GM23338 (cell line): ENCODE results near the gene SF3B3. TPM values are rescaled to one million over a fixed set of nuclear protein-coding genes. Genes with fewer than 3 reads are reported as not detected.

Experiments
- ATAC-seq: fragments of 200-7000 bp; cut with Tn5 transposase; 3 replicates; pipeline ENCODE4 v1.9.1; 2020
- DNase-seq: peaks from one replicate; pipeline ENCODE4 v3.0.0-alpha.2; 2015; ENCODE audit warnings: low spot score
- H2AFZ ChIP-seq: fragments of 200-600 bp; sonication (generic); 2 replicates; pipeline ENCODE4 v1.8.0; 2016; ENCODE audit warnings: antibody characterized with exemption, mild to moderate bottlenecking, moderate library complexity
- H3F3A ChIP-seq: fragments of 200-600 bp; sonication (generic); replicated peaks from 2 replicates; pipeline ENCODE4 v1.8.0; 2017; ENCODE audit warnings: antibody characterized with exemption, mixed run types, low read depth
- H3K27ac ChIP-seq: fragments of 200-600 bp; sonication (generic); 2 replicates; pipeline ENCODE4 v1.6.1; 2016; ENCODE audit warnings: low read depth
- H3K27me3 ChIP-seq: fragments of 200-600 bp; sonication (generic); 2 replicates; pipeline ENCODE4 v1.8.0; 2016; ENCODE audit warnings: mild to moderate bottlenecking, mixed run types, moderate library complexity; ENCODE audit not compliant: insufficient read depth
- H3K36me3 ChIP-seq: fragments of 200-600 bp; sonication (generic); 2 replicates; pipeline ENCODE4 v1.8.0; 2016; ENCODE audit warnings: mild to moderate bottlenecking; ENCODE audit not compliant: insufficient read depth
- H3K4me1 ChIP-seq: fragments of 200-600 bp; sonication (generic); 2 replicates; pipeline ENCODE4 v1.8.0; 2016; ENCODE audit warnings: mild to moderate bottlenecking, moderate library complexity; ENCODE audit not compliant: insufficient read depth
- H3K4me2 ChIP-seq: fragments of 200-600 bp; sonication (generic); 2 replicates; pipeline ENCODE4 v1.7.1; 2017; ENCODE audit warnings: mixed run types
- H3K4me3 ChIP-seq: fragments of 200-600 bp; sonication (generic); 2 replicates; pipeline ENCODE4 v1.6.1; 2016; ENCODE audit warnings: mixed run types
- H3K79me2 ChIP-seq: fragments of 200-600 bp; sonication (generic); replicated peaks from 2 replicates; pipeline ENCODE4 v1.8.0; 2017; ENCODE audit warnings: mild to moderate bottlenecking; ENCODE audit not compliant: insufficient read depth
- H3K9me2 ChIP-seq: fragments of 200-600 bp; sonication (generic); 2 replicates; pipeline ENCODE4 v1.8.0; 2017; ENCODE audit not compliant: insufficient read depth
- H4K20me1 ChIP-seq: fragments of 200-600 bp; sonication (generic); replicated peaks from 2 replicates; pipeline ENCODE4 v1.8.0; 2017; ENCODE audit warnings: mild to moderate bottlenecking; ENCODE audit not compliant: insufficient read depth
- H3K27ac Mint-ChIP-seq: 2 replicates; pipeline ENCODE4 v1.8.0; 2020; ENCODE audit warnings: inconsistent platforms, mild to moderate bottlenecking, moderate library complexity, mixed read lengths
- H3K27me3 Mint-ChIP-seq: 3 replicates; pipeline ENCODE4 v1.8.0; 2022; ENCODE audit warnings: low read depth, mild to moderate bottlenecking, moderate library complexity, mixed read lengths, inconsistent platforms; ENCODE audit not compliant: insufficient read depth, poor library complexity
- H3K36me3 Mint-ChIP-seq: 3 replicates; pipeline ENCODE4 v1.8.0; 2021; ENCODE audit warnings: low read depth, mild to moderate bottlenecking, inconsistent platforms, moderate library complexity, mixed read lengths
- H3K4me1 Mint-ChIP-seq: 3 replicates; pipeline ENCODE4 v1.8.0; 2020; ENCODE audit warnings: mild to moderate bottlenecking, inconsistent platforms, mixed read lengths
- H3K4me3 Mint-ChIP-seq: 3 replicates; pipeline ENCODE4 v1.8.0; 2021; ENCODE audit warnings: moderate library complexity, mild to moderate bottlenecking, inconsistent platforms, mixed read lengths
- H3K9me3 Mint-ChIP-seq: 3 replicates; pipeline ENCODE4 v1.8.0; 2020; ENCODE audit warnings: moderate library complexity, mild to moderate bottlenecking, inconsistent platforms, mixed read lengths
- ETS1 ChIP-seq: IDR thresholded peaks from 2 replicates; pipeline ENCODE4 v1.6.1; 2016; ENCODE audit warnings: antibody characterized with exemption
- EZH2 ChIP-seq: fragments of 200-600 bp; sonication (generic); IDR thresholded peaks from one replicate; pipeline ENCODE4 v1.8.0; 2017; ENCODE audit warnings: antibody characterized with exemption, mild to moderate bottlenecking, low read depth; ENCODE audit not compliant: unreplicated experiment
- EZH2phosphoT487 ChIP-seq: fragments of 200-600 bp; sonication (generic); IDR thresholded peaks from one replicate; pipeline ENCODE4 v1.8.1; 2018; ENCODE audit warnings: antibody characterized with exemption; ENCODE audit not compliant: unreplicated experiment
- NANOG ChIP-seq: IDR thresholded peaks from 2 replicates; pipeline ENCODE4 v1.6.1; 2016; ENCODE audit warnings: antibody characterized with exemption, borderline replicate concordance
- STAT1 ChIP-seq: IDR thresholded peaks from one replicate; pipeline ENCODE4 v1.6.1; 2016; ENCODE audit warnings: antibody characterized with exemption; ENCODE audit not compliant: unreplicated experiment
- ZNF462 ChIP-seq: fragments of 250-450 bp; sonication (Bioruptor Pico); IDR thresholded peaks from 2 replicates; pipeline ENCODE4 v1.5.0; 2020; ENCODE audit warnings: mild to moderate bottlenecking, moderate library complexity
- polyA plus RNA-seq: library from polyadenylated mRNA; unstranded; fragments of >200 nt; fragmentation: Nextera tagmentation; extraction: Ambion mirVana; gene quantifications from 2 replicates; pipeline ENCODE4 v1.2.1, GENCODE V29; 2016
- total RNA-seq: library from RNA; depleted of rRNA; stranded (reverse); fragments of >200 nt; shearing (Covaris generic); gene quantifications from 2 replicates; pipeline ENCODE4 v1.2.3, GENCODE V29; 2014

The SF3B3 gene
- total and polyA plus RNA-seq, 2 experiments from 2014 or later: 202 to 289 TPM

DNA sequence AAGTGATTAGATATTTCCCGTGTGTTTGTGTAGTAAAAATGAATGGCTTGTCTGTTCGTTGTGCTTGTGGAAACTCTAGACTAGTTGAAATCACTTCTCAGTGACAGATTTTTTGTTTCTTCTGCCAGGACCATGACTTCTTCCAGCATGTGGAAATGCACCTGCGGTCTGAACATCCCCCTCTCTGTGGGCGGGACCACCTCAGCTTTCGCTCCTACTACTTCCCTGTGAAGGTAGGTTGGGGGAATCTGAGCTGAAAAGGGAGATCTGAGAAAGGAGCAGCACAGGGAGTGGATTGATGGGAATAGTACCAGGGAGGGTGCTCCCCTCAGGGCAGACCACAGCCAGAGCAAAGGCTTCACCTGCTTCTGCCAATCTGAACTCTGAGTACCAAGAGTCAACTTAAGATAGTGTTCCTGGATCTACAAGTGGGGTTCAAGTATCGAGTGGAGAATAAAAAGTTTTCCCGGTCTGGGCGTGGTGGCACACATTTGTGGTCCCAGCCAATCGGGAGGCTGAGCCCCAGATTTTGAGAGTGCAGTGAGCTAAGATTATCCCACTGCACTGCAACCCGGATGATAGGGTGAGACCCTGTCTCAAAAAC is 47.5 kb downstream of the SF3B3 start (continued):
- TF ChIP-seq ZNF462 (CRISPR knock-in tag): no peak
- no peak for TF ChIP-seq EZH2
- TF ChIP-seq ETS1: no peak
- TF ChIP-seq EZH2phosphoT487: no peak
- TF ChIP-seq STAT1: no peak
- TF ChIP-seq NANOG: no peak

- Histone ChIP-seq H3K36me3 (peaks cover 65% of the 10 kb centered on the region), H3K79me2 (peaks cover 3% of the 10 kb centered on the region), H4K20me1 (peaks cover 65% of the 10 kb centered on the region), H3K4me3 (no peak overlapping the region), H3K4me1 (peaks cover 7% of the 10 kb centered on the region), H3K9me2 (no peaks in the 10 kb centered on the region), H3K27me3 (no peaks in the 10 kb centered on the region), H3F3A (peaks cover 71% of the 10 kb centered on the region), H3K4me2 (no peak overlapping the region), H2AFZ (no peak overlapping the region), H3K27ac (peak overlapping the region; percentile 66; the same call in 1 of the 2 replicates)
- ATAC-seq (no peak), DNase-seq (no peak)
- peaks cover 87% of the 10 kb centered on the region for H3K36me3 Mint-ChIP-seq
- TF ChIP-seq EZH2 (no peak), ZNF462 (CRISPR knock-in tag) (no peak)
- H3K4me1 Mint-ChIP-seq: peaks cover 22% of the 10 kb centered on the region
- peaks cover 12% of the 10 kb centered on the region for H3K27me3 Mint-ChIP-seq
- no peaks in the 10 kb centered on the region; the same call in 2 of the 3 replicates for H3K9me3 Mint-ChIP-seq
- H3K27ac Mint-ChIP-seq: no peak overlapping the region
- H3K4me3 Mint-ChIP-seq: no peak overlapping the region
These were observed 48.0 kb downstream of the SF3B3 start for GRCh38 chr16:70571623-70572022.
